Kidney (tissue), 14 donors: ENCODE data around the gene KCNN3. TPM values are rescaled to one million over a fixed set of nuclear protein-coding genes. Genes with fewer than 3 reads are reported as not detected.
A peak's percentile ranks its signal among the peaks of the same experiment; 100 is the strongest.

ENCODE experiments used
- DNase-seq, 5 donors: peaks; one replicate each; pipeline ENCODE4 v3.0.0-alpha.2; 2013 to 2020
- FAIRE-seq: peaks from 2 replicates; lab custom pipeline; 2012; peaks lifted over from hg19 to GRCh38; lab: Jason Lieb, UNC
- H3K27ac ChIP-seq, 2 donors: one replicate each; pipeline ENCODE4 v1.7.0; 2013; ENCODE audit warnings: low read depth in 2 of 2, low read length in 2 of 2, inconsistent platforms in 1 of 2
- H3K27me3 ChIP-seq: one replicate; pipeline ENCODE4 v1.7.1; 2013; ENCODE audit warnings: low read length, inconsistent platforms; ENCODE audit not compliant: control insufficient read depth, insufficient read depth
- H3K36me3 ChIP-seq, 3 donors: one replicate each; pipeline versions ENCODE4 v1.7.0 to v1.7.1; 2013; ENCODE audit warnings: low read length in 3 of 3, control low read depth in 1 of 3, inconsistent platforms in 1 of 3; ENCODE audit not compliant: insufficient read depth in 3 of 3, control insufficient read depth in 2 of 3
- H3K4me1 ChIP-seq, 3 donors: one replicate each; pipeline versions ENCODE4 v1.7.0 to v1.7.1; 2013; ENCODE audit warnings: low read length in 3 of 3, inconsistent platforms in 1 of 3, low read depth in 1 of 3; ENCODE audit not compliant: control insufficient read depth in 2 of 3, insufficient read depth in 2 of 3
- H3K4me3 ChIP-seq, 3 donors: one replicate each; pipeline versions ENCODE4 v1.7.0 to v1.8.1; 2013; ENCODE audit warnings: low read length in 3 of 3, control low read depth in 1 of 3, inconsistent platforms in 1 of 3
- H3K9ac ChIP-seq, 3 donors: one replicate each; pipeline versions ENCODE4 v1.7.0 to v1.7.1; 2013; ENCODE audit warnings: low read length in 3 of 3, control low read depth in 1 of 3, inconsistent platforms in 1 of 3
- H3K9me3 ChIP-seq, 3 donors: one replicate each; pipeline versions ENCODE4 v1.7.0 to v1.7.1; 2013; ENCODE audit warnings: low read length in 3 of 3, control low read depth in 1 of 3, inconsistent platforms in 1 of 3; ENCODE audit not compliant: control insufficient read depth in 2 of 3, insufficient read depth in 1 of 3
- intact Hi-C: fragments of 100-400 bp; cut with DNase I; formaldehyde crosslinking; loops from one replicate; pipeline ENCODE4 v1.11.1; 2022
- polyA plus RNA-seq: library from polyadenylated mRNA; stranded (reverse); fragments of 350-450 nt; fragmentation: Illumina TruSeq; extraction: RNeasy Lipid Tissue Mini Kit (QIAGEN cat#74804); gene quantifications from one replicate; pipeline ENCODE4 v1.2.3, GENCODE V29; 2014; ENCODE audit warnings: low read depth, low replicate concordance; ENCODE audit not compliant: insufficient read depth
- total RNA-seq: library from RNA; stranded (reverse); fragmentation: NEBNext Ultra II Directional; extraction: Animal tissue kit (Norgen Biotek cat#: 25700); gene quantifications from one replicate; pipeline ENCODE4 v1.2.1, GENCODE V29; 2021
- TF ChIP-seq, protein P1 (sequence below): IDR thresholded peaks from 3 replicates; pipeline ENCODE4 v1.5.1; 2012; ENCODE audit warnings: mild to moderate bottlenecking, moderate library complexity, borderline replicate concordance; ENCODE audit not compliant: insufficient read depth; ENCODE audit errors: extremely low read depth
- donor health status: control.
- donor health status: control.
- donor health status: control.
- donor health status: control.
- donor health status: control.
- donor health status: DM: yes; HTN: yes; CAD: no.
- donor health status: Normal renal cell carcinoma (clear cell type).

The KCNN3 gene
- total and polyA plus RNA-seq, 2 donors from 2014 or later: 2.6 to 5.6 TPM

DNA sequence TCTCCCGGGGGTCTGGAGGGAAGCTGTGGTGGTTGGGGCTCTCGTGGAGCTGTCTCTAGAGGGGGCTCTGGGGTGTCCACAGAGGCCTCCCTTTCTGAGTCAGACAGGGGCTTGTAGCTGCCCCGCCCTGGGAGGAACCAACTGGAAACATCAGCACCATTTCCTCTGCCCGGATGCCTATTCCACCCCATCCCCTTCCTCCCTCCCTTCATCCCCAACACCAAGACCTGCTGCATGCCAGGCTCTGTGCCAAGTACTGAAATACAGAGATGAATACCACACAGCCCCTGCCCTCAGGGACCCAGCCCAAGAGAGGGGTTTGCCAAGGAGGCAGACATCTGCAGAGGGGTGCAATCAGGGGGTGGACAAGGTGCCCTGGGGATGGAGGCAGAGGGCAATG is 136.5 kb downstream of the KCNN3 start:
- no peak overlapping the region for H3K27ac ChIP-seq
- no peaks in the 10 kb centered on the region for H3K9me3 ChIP-seq
- TF ChIP-seq, protein P1, sequence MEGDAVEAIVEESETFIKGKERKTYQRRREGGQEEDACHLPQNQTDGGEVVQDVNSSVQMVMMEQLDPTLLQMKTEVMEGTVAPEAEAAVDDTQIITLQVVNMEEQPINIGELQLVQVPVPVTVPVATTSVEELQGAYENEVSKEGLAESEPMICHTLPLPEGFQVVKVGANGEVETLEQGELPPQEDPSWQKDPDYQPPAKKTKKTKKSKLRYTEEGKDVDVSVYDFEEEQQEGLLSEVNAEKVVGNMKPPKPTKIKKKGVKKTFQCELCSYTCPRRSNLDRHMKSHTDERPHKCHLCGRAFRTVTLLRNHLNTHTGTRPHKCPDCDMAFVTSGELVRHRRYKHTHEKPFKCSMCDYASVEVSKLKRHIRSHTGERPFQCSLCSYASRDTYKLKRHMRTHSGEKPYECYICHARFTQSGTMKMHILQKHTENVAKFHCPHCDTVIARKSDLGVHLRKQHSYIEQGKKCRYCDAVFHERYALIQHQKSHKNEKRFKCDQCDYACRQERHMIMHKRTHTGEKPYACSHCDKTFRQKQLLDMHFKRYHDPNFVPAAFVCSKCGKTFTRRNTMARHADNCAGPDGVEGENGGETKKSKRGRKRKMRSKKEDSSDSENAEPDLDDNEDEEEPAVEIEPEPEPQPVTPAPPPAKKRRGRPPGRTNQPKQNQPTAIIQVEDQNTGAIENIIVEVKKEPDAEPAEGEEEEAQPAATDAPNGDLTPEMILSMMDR: no peak
- no peak overlapping the region for H3K4me3 ChIP-seq
- FAIRE-seq (no peak), DNase-seq (no peak)
- intact Hi-C loops: no loop called here
- no peaks in the 10 kb centered on the region for H3K36me3 ChIP-seq
- no peak overlapping the region for H3K9ac ChIP-seq
- H3K4me1 ChIP-seq: peaks cover 0 to 9% (median 0%) of the 10 kb centered on the region in 3 donors
- no peaks in the 10 kb centered on the region for H3K27me3 ChIP-seq

DNA sequence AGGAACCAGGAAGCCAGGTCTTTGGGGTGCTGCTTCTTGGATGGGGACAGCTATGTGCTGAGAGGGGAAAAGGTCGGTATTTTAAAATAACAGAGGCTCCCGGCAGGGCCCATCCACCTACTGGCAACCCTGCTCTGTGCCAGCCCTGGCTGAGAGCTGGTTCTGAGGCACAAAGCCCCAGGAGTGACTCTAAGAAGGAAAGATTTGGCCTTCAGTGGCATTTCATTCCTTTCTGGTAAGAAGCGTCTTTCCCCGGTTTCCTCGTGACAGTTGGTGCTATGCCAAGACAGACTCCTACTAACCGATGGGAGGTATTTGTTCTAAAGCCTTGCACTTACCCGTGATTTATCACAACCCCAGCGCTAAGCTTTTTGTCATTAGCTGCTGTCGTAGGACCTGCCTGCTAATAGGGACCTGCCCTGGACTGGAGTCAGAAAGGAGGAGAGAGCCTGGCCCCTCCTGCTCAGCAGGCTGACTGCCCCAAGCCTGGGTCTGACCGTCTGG is 139.0 kb downstream of the KCNN3 start:
- peak overlapping the region; percentile 7 to 63 for H3K27ac ChIP-seq
- peak in 3 of 5 donors; percentile 53 to 84 (median 72) for DNase-seq
- no peaks in the 10 kb centered on the region for H3K36me3 ChIP-seq
- peaks cover 0 to 9% (median 4%) of the 10 kb centered on the region in 3 donors for H3K4me1 ChIP-seq
- no peak overlapping the region for H3K9ac ChIP-seq
- TF ChIP-seq, protein P1: no peak
- no peaks in the 10 kb centered on the region for H3K9me3 ChIP-seq
- intact Hi-C loops: no loop called here
- no peak overlapping the region for H3K4me3 ChIP-seq
- no peaks in the 10 kb centered on the region for H3K27me3 ChIP-seq
- FAIRE-seq: no peak

GRCh38 chr1:154730259-154730658 is 139.8 kb downstream of the KCNN3 start:
- FAIRE-seq (no peak), DNase-seq (peak in 3 of 5 donors; percentile 33 to 84 (median 60))
- TF ChIP-seq, protein P1: no peak
- Histone ChIP-seq H3K9ac (no peak overlapping the region), H3K27ac (peak overlapping the region in 1 of 2 donors; percentile 63), H3K4me3 (no peak overlapping the region), H3K36me3 (no peaks in the 10 kb centered on the region), H3K4me1 (peaks cover 0 to 9% (median 4%) of the 10 kb centered on the region in 3 donors), H3K9me3 (no peaks in the 10 kb centered on the region), H3K27me3 (no peaks in the 10 kb centered on the region)
- intact Hi-C loops: no loop called here

DNA sequence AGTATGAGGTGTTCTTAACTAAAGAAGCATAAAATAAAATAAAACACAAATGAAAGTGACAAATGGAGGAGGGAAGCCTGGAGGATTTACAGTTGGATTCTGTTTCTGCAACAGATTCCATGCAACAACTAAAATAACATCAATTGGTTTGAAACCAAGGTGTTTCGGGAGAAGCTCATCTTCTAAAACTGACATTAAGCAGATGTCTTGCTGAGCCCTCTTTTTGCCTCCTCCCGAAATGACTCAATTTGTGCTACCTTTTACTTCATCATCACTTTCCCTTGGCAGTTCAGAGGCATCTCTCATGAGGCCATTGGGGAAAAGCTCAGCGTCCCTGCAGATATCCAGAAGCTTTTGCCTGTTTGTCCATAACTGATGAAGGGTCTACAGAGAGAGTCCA is 140.5 kb downstream of the KCNN3 start:
- Histone ChIP-seq H3K27me3 (no peaks in the 10 kb centered on the region), H3K36me3 (no peaks in the 10 kb centered on the region), H3K4me3 (no peak overlapping the region), H3K4me1 (peaks cover 0 to 9% (median 4%) of the 10 kb centered on the region in 3 donors), H3K27ac (no peak overlapping the region), H3K9me3 (no peaks in the 10 kb centered on the region), H3K9ac (no peak overlapping the region)
- TF ChIP-seq, protein P1: no peak
- FAIRE-seq (no peak), DNase-seq (no peak)
- intact Hi-C loops: no loop called here
